Type B pancreatic cell (in vitro differentiated cells): ENCODE data around the gene MACF1. TPM values are rescaled to one million over a fixed set of nuclear protein-coding genes. Genes with fewer than 3 reads are reported as not detected.

Source experiments
- DNase-seq: peaks from one replicate; pipeline ENCODE4 v3.0.0; 2021; ENCODE audit warnings: mixed read lengths; ENCODE audit not compliant: unreplicated experiment; ENCODE audit errors: extremely low spot score
- H3K27ac Mint-ChIP-seq: 2 replicates; pipeline ENCODE4 v1.8.0; 2021; ENCODE audit warnings: mild to moderate bottlenecking, mixed read lengths
- H3K27me3 Mint-ChIP-seq: 2 replicates; pipeline ENCODE4 v1.8.0; 2021; ENCODE audit warnings: mixed read lengths
- H3K36me3 Mint-ChIP-seq: 2 replicates; pipeline ENCODE4 v1.8.0; 2021; ENCODE audit warnings: mixed read lengths
- H3K4me1 Mint-ChIP-seq: one replicate; pipeline ENCODE4 v1.8.0; 2021; ENCODE audit warnings: mixed read lengths; ENCODE audit not compliant: unreplicated experiment
- H3K4me3 Mint-ChIP-seq: 2 replicates; pipeline ENCODE4 v1.8.0; 2021; ENCODE audit warnings: mild to moderate bottlenecking, mixed read lengths
- H3K9me3 Mint-ChIP-seq: 2 replicates; pipeline ENCODE4 v1.8.0; 2021; ENCODE audit warnings: mixed read lengths
- CTCF ChIP-seq: fragments of 200-600 bp; sonication (generic); conservative IDR thresholded peaks from 2 replicates; pipeline ENCODE4 v1.5.0; 2021; ENCODE audit warnings: antibody characterized with exemption, mild to moderate bottlenecking
- total RNA-seq: library from RNA; stranded (reverse); gene quantifications from 2 replicates; pipeline ENCODE4 v1.2.1, GENCODE V29; 2021; ENCODE audit warnings: low replicate concordance

MACF1 gene
- total RNA-seq, 1 donor from 2014 or later, result 201 TPM

- no peak overlapping the region for H3K27ac Mint-ChIP-seq
- no peak for DNase-seq
- peaks cover 52% of the 10 kb centered on the region for H3K4me1 Mint-ChIP-seq
- H3K36me3 Mint-ChIP-seq, result peaks cover 34% of the 10 kb centered on the region
- H3K4me3 Mint-ChIP-seq, result no peak overlapping the region
- H3K9me3 Mint-ChIP-seq, result no peaks in the 10 kb centered on the region
- no peaks in the 10 kb centered on the region for H3K27me3 Mint-ChIP-seq
- TF ChIP-seq CTCF, result no peak
These were observed 211.1 kb downstream of the MACF1 start for GRCh38 chr1:39415553-39415952.

- DNase-seq, result no peak
- H3K27me3 Mint-ChIP-seq, result no peaks in the 10 kb centered on the region
- H3K4me3 Mint-ChIP-seq, result no peak overlapping the region
- H3K9me3 Mint-ChIP-seq, result no peaks in the 10 kb centered on the region
- peaks cover 47% of the 10 kb centered on the region for H3K4me1 Mint-ChIP-seq
- H3K27ac Mint-ChIP-seq, result no peak overlapping the region
- peaks cover 38% of the 10 kb centered on the region for H3K36me3 Mint-ChIP-seq
- no peak for TF ChIP-seq CTCF
These were observed 212.1 kb downstream of the MACF1 start for GRCh38 chr1:39416609-39417008.

- no peaks in the 10 kb centered on the region for H3K27me3 Mint-ChIP-seq
- no peak overlapping the region for H3K4me3 Mint-ChIP-seq
- H3K4me1 Mint-ChIP-seq, result peaks cover 35% of the 10 kb centered on the region
- TF ChIP-seq CTCF, result no peak
- H3K36me3 Mint-ChIP-seq, result peaks cover 40% of the 10 kb centered on the region
- H3K27ac Mint-ChIP-seq, result no peak overlapping the region
- no peaks in the 10 kb centered on the region for H3K9me3 Mint-ChIP-seq
- DNase-seq, result no peak
These were observed 213.7 kb downstream of the MACF1 start for GRCh38 chr1:39418236-39418635.

- no peaks in the 10 kb centered on the region for H3K9me3 Mint-ChIP-seq
- H3K4me1 Mint-ChIP-seq, result peaks cover 23% of the 10 kb centered on the region
These were observed 216.0 kb downstream of the MACF1 start for GRCh38 chr1:39420493-39420892.

GRCh38 chr1:39422614-39423013 lies 218.1 kb downstream of the MACF1 start:
- no peak for TF ChIP-seq CTCF
- Mint-ChIP-seq H3K36me3 (peaks cover 40% of the 10 kb centered on the region), H3K9me3 (no peaks in the 10 kb centered on the region), H3K27ac (no peak overlapping the region), H3K27me3 (no peaks in the 10 kb centered on the region), H3K4me1 (peaks cover 10% of the 10 kb centered on the region), H3K4me3 (no peak overlapping the region)
- DNase-seq, result no peak

More at GRCh38 chr1:39420493-39420892, 216.0 kb downstream of the MACF1 start:
- no peak for TF ChIP-seq CTCF
- H3K27me3 Mint-ChIP-seq, result no peaks in the 10 kb centered on the region
- no peak overlapping the region for H3K27ac Mint-ChIP-seq
- DNase-seq, result no peak
- H3K36me3 Mint-ChIP-seq, result peaks cover 38% of the 10 kb centered on the region
- no peak overlapping the region for H3K4me3 Mint-ChIP-seq

- no peak for TF ChIP-seq CTCF
- H3K27me3 Mint-ChIP-seq, result no peaks in the 10 kb centered on the region
- no peak overlapping the region for H3K4me3 Mint-ChIP-seq
- H3K4me1 Mint-ChIP-seq, result peaks cover 4% of the 10 kb centered on the region
- no peak for DNase-seq
- H3K9me3 Mint-ChIP-seq, result no peaks in the 10 kb centered on the region
- H3K36me3 Mint-ChIP-seq, result peaks cover 45% of the 10 kb centered on the region
- H3K27ac Mint-ChIP-seq, result no peak overlapping the region
These were observed 220.7 kb downstream of the MACF1 start for GRCh38 chr1:39425151-39425550.
